B cell (primary cell): ENCODE data around the gene WDR36. TPM values are rescaled to one million over a fixed set of nuclear protein-coding genes. Genes with fewer than 3 reads are reported as not detected.

Source experiments
- ATAC-seq: fragments of 200-7000 bp; cut with Tn5 transposase; one replicate; pipeline ENCODE4 v1.10.0; 2021; ENCODE audit warnings: low read depth, mild to moderate bottlenecking, moderate number of reproducible peaks, moderate library complexity
- CTCF ChIA-PET: fragments of 350-600 bp; sonication (Branson Sonifier 250); formaldehyde crosslinking; loops from one replicate; lab custom pipeline; 2021; ENCODE audit warnings: antibody characterized with exemption, inconsistent platforms; lab: Charles Lee
- POLR2A ChIA-PET: fragments of 350-600 bp; sonication (Branson Sonifier 250); formaldehyde crosslinking; loops from one replicate; lab custom pipeline; 2021; ENCODE audit warnings: antibody characterized with exemption; lab: Charles Lee
- DNase-seq: peaks from one replicate; pipeline ENCODE4 v3.0.0; 2013
- H2AFZ ChIP-seq: 2 replicates; pipeline ENCODE4 v1.6.1; 2012; ENCODE audit warnings: mild to moderate bottlenecking, low read depth, low read length; ENCODE audit not compliant: insufficient read depth, poor library complexity, severe bottlenecking
- H3K27ac ChIP-seq, 2 donors: 1 replicate in 1 of 2; 2 replicates in 1 of 2; pipeline ENCODE4 v1.5.1; 2012 to 2013; ENCODE audit warnings: low read length in 2 of 2, mild to moderate bottlenecking in 2 of 2, moderate library complexity in 1 of 2
- H3K27me3 ChIP-seq, 4 experiments: fragments of 200-600 bp in 1 of 4; sonication (generic) in 1 of 4; replicated peaks in 1 of 4; 1 replicate in 2 of 4; 2 replicates in 2 of 4; pipeline versions ENCODE4 v1.6.1 to v1.7.0; 2013 to 2016; ENCODE audit warnings: low read length in 3 of 4, mild to moderate bottlenecking in 2 of 4, mixed read lengths in 1 of 4, moderate library complexity in 1 of 4; ENCODE audit not compliant: insufficient read depth in 4 of 4, control insufficient read depth in 3 of 4; ENCODE audit errors: control extremely low read depth in 1 of 4
- H3K36me3 ChIP-seq, 2 experiments: replicated peaks in 1 of 2; 1 replicate in 1 of 2; 2 replicates in 1 of 2; pipeline versions ENCODE4 v1.6.1 to v1.7.1; 2013; ENCODE audit warnings: low read length in 1 of 2; ENCODE audit not compliant: insufficient read depth in 2 of 2, control insufficient read depth in 1 of 2; ENCODE audit errors: control extremely low read depth in 1 of 2, extremely low read depth in 1 of 2
- H3K4me1 ChIP-seq, 2 donors: fragments of 200-600 bp in 1 of 2; sonication (generic) in 1 of 2; 1 replicate in 1 of 2; 2 replicates in 1 of 2; pipeline versions ENCODE4 v1.5.1 to v1.6.1; 2013 to 2017; ENCODE audit warnings: low read length in 2 of 2; ENCODE audit not compliant: control insufficient read depth in 2 of 2, insufficient read depth in 2 of 2
- H3K4me2 ChIP-seq: replicated peaks from 2 replicates; pipeline ENCODE3; 2012; ENCODE audit warnings: mild to moderate bottlenecking, low read depth, low read length; ENCODE audit not compliant: poor library complexity, severe bottlenecking
- H3K4me3 ChIP-seq, 5 experiments: fragments of 200-600 bp in 1 of 5; sonication (generic) in 1 of 5; 1 replicate in 3 of 5; 2 replicates in 2 of 5; pipeline versions ENCODE4 v1.5.1 to v1.7.0; 2011 to 2016; ENCODE audit warnings: low read length in 4 of 5, mild to moderate bottlenecking in 4 of 5, low read depth in 2 of 5, control low read depth in 1 of 5, moderate library complexity in 1 of 5; ENCODE audit not compliant: insufficient read depth in 1 of 5; ENCODE audit errors: control extremely low read depth in 1 of 5, extremely low read depth in 1 of 5
- H3K79me2 ChIP-seq: fragments of 200-600 bp; sonication (generic); one replicate; pipeline ENCODE4 v1.6.0; 2016; ENCODE audit warnings: low read length; ENCODE audit not compliant: control insufficient read depth, insufficient read depth
- H3K9ac ChIP-seq: fragments of 200-600 bp; sonication (generic); 2 replicates; pipeline ENCODE4 v1.6.1; 2017; ENCODE audit warnings: mild to moderate bottlenecking, low read length, moderate library complexity
- H3K9me3 ChIP-seq, 3 donors: one replicate each; pipeline versions ENCODE4 v1.6.1 to v1.7.1; 2013; ENCODE audit warnings: low read length in 2 of 3; ENCODE audit not compliant: control insufficient read depth in 2 of 3, insufficient read depth in 1 of 3; ENCODE audit errors: control extremely low read depth in 1 of 3
- H4K20me1 ChIP-seq: 2 replicates; pipeline ENCODE4 v1.6.0; 2012; ENCODE audit warnings: mild to moderate bottlenecking, low read length; ENCODE audit not compliant: insufficient read depth, control insufficient read depth, poor library complexity, severe bottlenecking
- H3K27ac Mint-ChIP-seq: one replicate; pipeline ENCODE4 v1.8.0; 2021; ENCODE audit warnings: mixed read lengths
- H3K27me3 Mint-ChIP-seq: one replicate; pipeline ENCODE4 v1.8.0; 2021; ENCODE audit warnings: mixed read lengths
- H3K4me1 Mint-ChIP-seq: one replicate; pipeline ENCODE4 v1.8.0; 2021; ENCODE audit warnings: mixed read lengths
- H3K4me3 Mint-ChIP-seq: one replicate; pipeline ENCODE4 v1.8.0; 2021; ENCODE audit warnings: mixed read lengths
- H3K9me3 Mint-ChIP-seq: one replicate; pipeline ENCODE4 v1.8.0; 2022; ENCODE audit warnings: mixed read lengths; ENCODE audit not compliant: insufficient read depth
- EZH2 ChIP-seq: IDR thresholded peaks from 2 replicates; pipeline ENCODE4 v1.6.1; 2012; ENCODE audit warnings: borderline replicate concordance, low read depth, mild to moderate bottlenecking, moderate library complexity, low read length; ENCODE audit not compliant: insufficient read depth, poor library complexity, severe bottlenecking
- WGBS: methylation state at CpG from one replicate; pipeline ENCODE4 v1.1.5; 2013; ENCODE audit warnings: missing lambda C conversion rate; ENCODE audit not compliant: insufficient coverage; 5-methylcytosine and 5-hydroxymethylcytosine counted together
- intact Hi-C: fragments of 100-400 bp; cut with micrococcal nuclease; formaldehyde crosslinking; loops from one replicate; pipeline ENCODE4 v1.10.0; 2022
- polyA plus RNA-seq: library from polyadenylated mRNA; depleted of rRNA; stranded (reverse); fragments of >200 nt; gene quantifications from 2 replicates; pipeline ENCODE4 v1.2.3, GENCODE V29; 2012
- total RNA-seq, 2 donors: library from RNA; stranded (reverse); fragments of 120-200 nt in 1 of 2; gene quantifications; 1 replicate in 1 of 2; 2 replicates in 1 of 2; pipeline versions ENCODE4 v1.2.3 to v1.2.4, GENCODE V29; 2013 to 2022
- TF ChIP-seq, protein P1 (sequence below): fragments of 200-600 bp; IDR thresholded peaks from one replicate; pipeline ENCODE4 v1.8.0; 2022; ENCODE audit warnings: antibody characterized with exemption, mild to moderate bottlenecking

WDR36 gene
- total and polyA plus RNA-seq, 2 donors (not counting 1 experiment from before 2014, with no cell fraction given): 6.0 to 35.2 TPM

DNA sequence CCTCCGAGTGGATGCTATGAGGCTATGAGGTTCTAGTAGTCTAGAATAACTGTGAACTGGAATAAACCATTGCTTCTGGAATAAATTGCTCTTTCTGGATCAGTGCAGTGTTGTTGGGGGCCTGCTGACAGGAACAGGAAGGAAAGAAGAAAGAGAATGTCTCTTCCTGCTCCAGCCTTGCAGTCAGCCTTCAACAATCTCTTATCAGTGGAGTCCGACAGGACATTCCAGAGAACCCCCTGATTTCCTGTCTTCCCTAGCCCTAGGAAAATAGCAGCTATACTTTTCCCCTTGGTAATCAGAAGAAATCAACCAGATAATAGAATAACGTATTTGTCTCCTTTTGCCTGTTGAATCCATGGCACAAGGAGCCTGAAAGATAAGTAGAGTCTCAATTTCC, 55.4 kb downstream of the WDR36 start:
- ATAC-seq (no peak), DNase-seq (no peak)
- Mint-ChIP-seq H3K27ac (no peak overlapping the region), H3K9me3 (no peaks in the 10 kb centered on the region), H3K4me3 (no peak overlapping the region), H3K27me3 (peaks cover 10% of the 10 kb centered on the region), H3K4me1 (no peaks in the 10 kb centered on the region)
- 100% methylated on average over 2 of the region's 3 CpGs for WGBS
- H3K4me2 ChIP-seq: no peak overlapping the region
- H3K27ac ChIP-seq: no peak overlapping the region
- H3K9ac ChIP-seq: no peak overlapping the region
- no peaks in the 10 kb centered on the region for H4K20me1 ChIP-seq
- H3K27me3 ChIP-seq: peaks cover 0 to 2% (median 1%) of the 10 kb centered on the region in 4 experiments
- ChIA-PET CTCF (no interaction called here), POLR2A (no interaction called here)
- no peaks in the 10 kb centered on the region for H3K79me2 ChIP-seq
- no peaks in the 10 kb centered on the region for H3K4me1 ChIP-seq
- no peaks in the 10 kb centered on the region for H3K36me3 ChIP-seq
- intact Hi-C loops: no loop called here
- no peaks in the 10 kb centered on the region for H3K9me3 ChIP-seq
- no peak for TF ChIP-seq EZH2
- TF ChIP-seq, protein P1, sequence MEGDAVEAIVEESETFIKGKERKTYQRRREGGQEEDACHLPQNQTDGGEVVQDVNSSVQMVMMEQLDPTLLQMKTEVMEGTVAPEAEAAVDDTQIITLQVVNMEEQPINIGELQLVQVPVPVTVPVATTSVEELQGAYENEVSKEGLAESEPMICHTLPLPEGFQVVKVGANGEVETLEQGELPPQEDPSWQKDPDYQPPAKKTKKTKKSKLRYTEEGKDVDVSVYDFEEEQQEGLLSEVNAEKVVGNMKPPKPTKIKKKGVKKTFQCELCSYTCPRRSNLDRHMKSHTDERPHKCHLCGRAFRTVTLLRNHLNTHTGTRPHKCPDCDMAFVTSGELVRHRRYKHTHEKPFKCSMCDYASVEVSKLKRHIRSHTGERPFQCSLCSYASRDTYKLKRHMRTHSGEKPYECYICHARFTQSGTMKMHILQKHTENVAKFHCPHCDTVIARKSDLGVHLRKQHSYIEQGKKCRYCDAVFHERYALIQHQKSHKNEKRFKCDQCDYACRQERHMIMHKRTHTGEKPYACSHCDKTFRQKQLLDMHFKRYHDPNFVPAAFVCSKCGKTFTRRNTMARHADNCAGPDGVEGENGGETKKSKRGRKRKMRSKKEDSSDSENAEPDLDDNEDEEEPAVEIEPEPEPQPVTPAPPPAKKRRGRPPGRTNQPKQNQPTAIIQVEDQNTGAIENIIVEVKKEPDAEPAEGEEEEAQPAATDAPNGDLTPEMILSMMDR: no peak
- no peak overlapping the region for H3K4me3 ChIP-seq
- no peak overlapping the region for H2AFZ ChIP-seq

DNA sequence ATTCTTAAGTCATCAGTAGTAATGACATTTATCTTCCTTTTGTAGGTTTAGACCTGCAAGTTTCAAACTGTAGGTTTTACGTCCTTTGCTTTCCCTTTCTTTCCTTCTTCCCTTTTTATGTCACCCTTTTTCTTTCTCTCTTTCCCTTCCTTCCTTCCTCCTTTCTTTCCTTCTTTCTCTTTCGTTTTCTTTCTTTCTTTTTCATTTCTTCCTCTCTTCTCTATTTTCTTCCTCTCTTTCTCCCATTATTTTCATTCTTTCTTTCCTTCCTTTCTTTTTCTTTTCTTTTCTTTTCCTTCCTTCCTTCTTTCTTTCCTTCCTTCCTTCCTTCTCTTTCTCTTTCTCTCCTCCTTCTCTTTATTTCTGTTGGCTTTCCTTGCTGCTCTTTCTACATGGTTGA, 59.9 kb downstream of the WDR36 start:
- no peak overlapping the region for H3K27ac Mint-ChIP-seq
- no peak for ATAC-seq

More for the DNA sequence above, 59.9 kb downstream of the WDR36 start:
- Histone ChIP-seq H3K9ac (no peak overlapping the region), H3K27ac (no peak overlapping the region), H3K4me3 (no peak overlapping the region), H3K27me3 (peaks cover 0 to 2% (median 1%) of the 10 kb centered on the region in 4 experiments), H2AFZ (no peak overlapping the region), H4K20me1 (no peaks in the 10 kb centered on the region), H3K4me1 (no peaks in the 10 kb centered on the region), H3K9me3 (no peaks in the 10 kb centered on the region), H3K79me2 (no peaks in the 10 kb centered on the region), H3K4me2 (no peak overlapping the region), H3K36me3 (no peaks in the 10 kb centered on the region)
- H3K27me3 Mint-ChIP-seq: peaks cover 28% of the 10 kb centered on the region
- no peak overlapping the region for H3K4me3 Mint-ChIP-seq
- no peak for DNase-seq
- no peaks in the 10 kb centered on the region for H3K9me3 Mint-ChIP-seq
- TF ChIP-seq, protein P1: peak; percentile 41
- no peak for TF ChIP-seq EZH2
- WGBS: 71% methylated on average over 2 of the region's 2 CpGs
- intact Hi-C loops: no loop called here
- H3K4me1 Mint-ChIP-seq: no peaks in the 10 kb centered on the region
- ChIA-PET POLR2A (no interaction called here), CTCF (no interaction called here)
